HL-60/S4 treated with phorbol 12-myristate 13-acetate at 8.2 ng/mL for 4 days and 3 days (cell line): Measurements from ENCODE around the gene CAMP.
"Not testable (repeated sequence)": the region's sequence is repeated elsewhere in the genome, so short reads cannot be mapped to it uniquely, and the experiment has no call there.

ENCODE experiments used
- in situ Hi-C: fragments of 300-500 bp; cut with MboI; formaldehyde crosslinking; loops from 2 replicates; pipeline ENCODE4 v1.15.0; 2022; ENCODE audit warnings: low sequenced_read_pairs

CAMP gene

DNA sequence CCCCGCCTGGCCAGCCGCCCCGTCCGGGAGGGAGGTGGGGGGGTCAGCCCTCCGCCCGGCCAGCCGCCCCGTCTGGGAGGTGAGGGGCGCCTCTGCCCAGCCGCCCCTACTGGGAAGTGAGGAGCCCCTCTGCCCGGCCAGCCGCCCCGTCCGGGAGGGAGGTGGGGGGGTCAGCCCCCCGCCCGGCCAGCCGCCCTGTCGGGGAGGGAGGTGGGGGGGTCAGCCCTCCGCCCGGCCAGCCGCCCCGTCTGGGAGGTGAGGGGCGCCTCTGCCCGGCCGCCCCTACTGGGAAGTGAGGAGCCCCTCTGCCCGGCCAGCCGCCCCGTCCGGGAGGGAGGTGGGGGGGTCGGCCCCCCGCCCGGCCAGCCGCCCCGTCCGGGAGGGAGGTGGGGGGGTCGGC is 11.5 kb upstream of the CAMP start:
- in situ Hi-C loops, result not testable (repeated sequence)

GRCh38 chr3:48214225-48214624 is 9.1 kb upstream of the CAMP start:
- in situ Hi-C loops, result no loop called here

DNA sequence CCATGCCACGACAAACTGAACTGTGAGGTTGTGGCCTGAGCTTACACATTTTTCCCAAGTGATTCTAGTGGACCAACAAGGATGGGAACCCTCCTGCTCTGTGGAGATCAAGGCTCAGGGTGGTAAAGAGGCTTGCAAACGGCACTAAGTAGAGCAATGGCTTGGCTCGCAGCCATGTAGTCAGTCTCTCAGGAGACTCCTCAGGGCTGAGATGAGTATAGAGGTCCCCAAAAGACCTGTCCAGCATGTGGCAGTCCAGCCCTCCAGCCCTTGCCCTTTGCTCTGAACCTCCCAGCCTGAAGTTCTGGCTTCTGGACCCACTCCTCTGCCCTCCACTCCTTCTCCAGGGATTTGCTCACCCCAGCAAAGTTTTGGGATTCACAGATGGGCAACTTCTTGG is 8.3 kb upstream of the CAMP start:
- in situ Hi-C loops, result no loop called here

DNA sequence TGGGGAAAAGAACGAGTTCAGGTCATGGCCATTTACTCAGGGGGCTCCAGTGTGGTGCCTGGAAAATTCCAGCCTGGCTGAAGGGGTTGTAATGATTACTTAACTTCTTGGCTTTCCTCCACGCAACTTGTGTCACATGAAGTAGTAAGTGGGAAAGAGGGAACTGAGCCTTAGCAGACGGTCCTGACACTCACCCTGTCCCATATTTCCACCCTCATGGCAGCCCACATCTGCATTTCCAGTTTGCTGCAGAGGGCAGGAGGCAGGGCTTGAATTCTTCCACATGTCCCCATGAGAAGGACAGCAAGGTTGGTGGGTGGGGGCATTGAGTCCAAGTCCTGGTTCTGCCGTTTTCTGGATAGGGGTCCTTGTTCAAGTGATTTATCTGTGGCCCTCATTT is 7.8 kb upstream of the CAMP start:
- in situ Hi-C loops, result no loop called here

DNA sequence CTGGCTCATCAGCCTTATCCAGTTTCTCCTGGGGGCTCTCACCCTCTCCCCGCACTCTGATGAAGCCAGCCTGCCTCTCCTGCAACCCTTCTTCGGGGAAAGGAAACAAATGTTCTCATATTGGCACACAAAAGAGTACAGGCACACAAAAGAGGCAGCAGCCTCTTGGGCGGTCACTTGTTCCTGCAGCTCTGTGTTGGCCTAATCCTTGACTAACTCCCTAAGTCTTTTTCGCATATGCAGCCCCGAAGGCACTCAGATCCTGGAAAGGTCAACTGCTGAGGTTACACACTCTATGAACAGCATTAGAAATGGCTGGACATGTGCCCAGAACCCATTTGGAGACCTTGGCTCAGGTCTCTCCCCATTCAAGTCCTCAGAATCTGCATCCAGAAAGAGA is 7.4 kb upstream of the CAMP start:
- in situ Hi-C loops, result no loop called here

GRCh38 chr3:48217449-48217848 is 5.8 kb upstream of the CAMP start:
- in situ Hi-C loops, result no loop called here

DNA sequence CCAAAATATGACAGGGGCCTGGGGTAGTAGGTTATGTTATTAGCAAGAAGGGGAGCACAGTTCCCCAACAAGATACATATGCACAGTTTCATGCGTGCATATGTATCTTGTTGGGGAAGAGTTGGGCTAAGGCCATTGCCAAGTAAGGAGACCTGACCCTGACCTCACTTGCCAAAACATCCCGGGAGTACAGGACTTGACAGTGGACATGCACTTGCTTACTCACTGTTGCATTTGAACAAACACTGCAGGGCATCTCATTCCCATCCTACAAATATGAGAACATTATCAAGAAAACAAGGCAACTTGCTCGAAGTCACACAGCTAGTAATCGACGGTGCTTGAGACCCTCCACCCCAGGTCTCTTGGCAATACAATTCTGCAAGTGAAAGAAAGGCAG is 4.8 kb upstream of the CAMP start:
- in situ Hi-C loops, result no loop called here

DNA sequence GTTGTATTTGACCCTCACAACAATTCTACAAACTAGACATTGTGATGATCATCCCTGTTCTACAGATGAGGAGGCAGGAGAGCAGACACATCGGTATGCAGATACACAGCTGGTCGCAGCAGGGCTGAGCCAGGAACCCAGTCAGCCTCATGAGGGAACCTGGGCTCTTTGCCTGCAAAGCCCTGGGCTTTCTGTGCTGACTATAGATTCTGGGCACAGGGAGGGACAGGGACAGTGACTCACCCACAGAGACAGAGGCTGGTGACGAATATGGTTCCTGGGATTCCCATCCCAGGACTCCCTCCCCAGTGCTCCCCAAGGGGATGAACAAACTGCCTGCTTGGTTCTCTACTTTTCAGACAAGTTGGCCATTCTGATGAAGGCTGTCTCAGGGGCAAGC is 3.8 kb upstream of the CAMP start:
- in situ Hi-C loops, result no loop called here

DNA sequence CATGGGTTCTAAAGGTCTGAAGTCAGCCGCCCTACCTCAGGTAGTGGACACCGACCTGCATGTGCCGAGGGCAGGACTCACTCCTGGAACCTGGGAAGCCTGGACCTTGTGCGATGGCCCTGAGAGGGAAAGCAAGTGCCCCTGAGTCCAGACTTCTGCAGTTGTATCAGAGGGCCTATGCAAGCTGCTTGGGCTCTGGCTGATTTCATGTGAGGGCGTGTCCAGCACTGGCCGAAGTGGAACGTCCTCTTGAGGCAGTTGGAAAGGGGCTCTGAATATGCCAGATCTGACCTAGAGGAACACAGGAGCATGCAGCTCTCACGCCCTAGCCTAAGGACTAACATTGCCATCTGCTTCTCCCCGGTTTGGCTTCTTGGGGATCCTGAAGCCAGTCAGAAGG is 2.5 kb upstream of the CAMP start:
- in situ Hi-C loops, result no loop called here

- in situ Hi-C loops, result no loop called here
Measured at GRCh38 chr3:48225587-48225986, 2.3 kb downstream of the CAMP start.

- in situ Hi-C loops, result no loop called here
Measured at GRCh38 chr3:48226939-48227338, 3.6 kb downstream of the CAMP start.

DNA sequence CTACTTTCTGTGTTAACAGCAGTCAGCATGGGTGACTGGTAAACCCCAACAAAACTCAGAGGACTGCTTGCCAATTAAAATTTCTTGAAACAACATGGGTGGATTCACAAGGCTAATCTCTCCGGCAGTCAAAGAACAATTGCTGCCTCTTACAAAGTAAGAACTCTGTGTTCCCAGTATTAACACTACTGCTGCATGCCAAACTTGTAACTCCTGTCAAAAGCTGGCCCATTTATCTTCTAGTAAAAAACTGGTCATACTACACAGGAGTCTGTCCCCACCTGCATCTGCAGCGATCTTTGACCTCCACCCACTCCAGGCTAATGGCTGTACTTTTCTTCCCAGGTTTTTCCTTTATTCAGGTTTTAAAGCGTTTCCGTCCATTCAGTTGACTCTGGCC is 8.9 kb downstream of the CAMP start:
- in situ Hi-C loops, result no loop called here

DNA sequence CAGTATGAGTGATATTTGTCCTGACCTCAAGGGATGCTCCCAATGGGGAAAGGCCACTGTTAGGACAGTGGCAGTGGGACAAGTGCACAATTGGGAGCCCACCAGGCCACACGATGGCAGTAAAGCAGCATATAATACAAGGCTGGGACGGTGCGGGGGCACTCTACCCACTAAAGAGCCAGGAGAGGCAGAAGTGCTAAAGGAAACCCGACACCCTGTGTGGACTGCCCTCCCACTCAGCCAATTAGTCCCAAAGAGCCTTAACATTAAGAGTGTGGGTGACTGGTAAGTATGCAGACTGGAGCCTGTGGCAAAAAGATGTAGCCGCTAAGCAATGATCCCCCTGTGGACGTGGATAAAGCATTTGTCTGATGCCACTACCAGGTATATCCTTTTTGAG is 9.4 kb downstream of the CAMP start:
- in situ Hi-C loops, result no loop called here

- in situ Hi-C loops, result no loop called here
Measured at GRCh38 chr3:48233542-48233941, 10.2 kb downstream of the CAMP start.

DNA sequence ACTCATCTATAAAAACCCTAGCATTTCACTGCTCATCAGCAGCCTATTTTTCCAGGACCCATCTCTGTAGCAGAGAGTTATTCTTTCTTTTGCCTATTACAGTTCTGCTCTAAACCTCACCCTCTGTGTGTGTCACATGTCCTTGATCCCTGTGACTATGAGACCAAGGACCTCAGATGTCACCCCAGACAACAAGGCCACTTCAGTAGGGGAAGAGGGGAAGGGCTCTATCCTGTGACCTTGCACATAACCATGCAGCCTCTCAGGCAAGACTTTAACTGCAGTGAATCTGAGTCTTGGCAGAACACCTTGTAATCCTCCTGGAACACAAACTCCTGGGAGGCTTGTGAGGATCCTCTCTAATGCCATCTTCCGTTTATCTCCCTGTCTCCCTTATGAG is 13.2 kb downstream of the CAMP start:
- in situ Hi-C loops, result no loop called here

DNA sequence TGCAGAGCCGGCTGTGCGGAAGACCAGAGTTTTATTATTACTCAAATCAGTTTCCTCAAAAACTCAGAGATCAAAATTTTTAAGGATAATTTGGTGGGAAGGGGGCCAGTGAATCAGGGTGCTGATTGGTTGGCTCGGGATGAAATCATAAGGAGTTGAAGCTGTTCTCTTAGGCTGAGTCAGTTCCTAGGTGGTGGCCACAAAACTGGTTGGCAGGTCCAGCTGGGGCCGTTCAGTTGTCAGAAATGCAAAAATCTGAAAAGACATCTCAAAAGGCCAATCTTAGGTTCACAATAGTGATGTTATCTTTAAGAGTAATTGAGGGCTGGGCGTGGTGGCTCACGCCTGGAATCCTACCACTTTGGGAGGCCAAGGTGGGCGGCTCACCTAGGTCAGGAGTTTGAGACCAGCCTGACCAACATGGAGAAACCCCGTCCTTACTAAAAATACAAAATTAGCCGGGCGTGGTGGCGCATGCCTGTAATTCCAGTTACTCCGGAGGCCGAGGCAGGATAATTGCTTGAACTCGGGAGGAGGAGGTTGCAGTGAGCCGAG is 15.3 kb downstream of the CAMP start:
- in situ Hi-C loops, result no loop called here

DNA sequence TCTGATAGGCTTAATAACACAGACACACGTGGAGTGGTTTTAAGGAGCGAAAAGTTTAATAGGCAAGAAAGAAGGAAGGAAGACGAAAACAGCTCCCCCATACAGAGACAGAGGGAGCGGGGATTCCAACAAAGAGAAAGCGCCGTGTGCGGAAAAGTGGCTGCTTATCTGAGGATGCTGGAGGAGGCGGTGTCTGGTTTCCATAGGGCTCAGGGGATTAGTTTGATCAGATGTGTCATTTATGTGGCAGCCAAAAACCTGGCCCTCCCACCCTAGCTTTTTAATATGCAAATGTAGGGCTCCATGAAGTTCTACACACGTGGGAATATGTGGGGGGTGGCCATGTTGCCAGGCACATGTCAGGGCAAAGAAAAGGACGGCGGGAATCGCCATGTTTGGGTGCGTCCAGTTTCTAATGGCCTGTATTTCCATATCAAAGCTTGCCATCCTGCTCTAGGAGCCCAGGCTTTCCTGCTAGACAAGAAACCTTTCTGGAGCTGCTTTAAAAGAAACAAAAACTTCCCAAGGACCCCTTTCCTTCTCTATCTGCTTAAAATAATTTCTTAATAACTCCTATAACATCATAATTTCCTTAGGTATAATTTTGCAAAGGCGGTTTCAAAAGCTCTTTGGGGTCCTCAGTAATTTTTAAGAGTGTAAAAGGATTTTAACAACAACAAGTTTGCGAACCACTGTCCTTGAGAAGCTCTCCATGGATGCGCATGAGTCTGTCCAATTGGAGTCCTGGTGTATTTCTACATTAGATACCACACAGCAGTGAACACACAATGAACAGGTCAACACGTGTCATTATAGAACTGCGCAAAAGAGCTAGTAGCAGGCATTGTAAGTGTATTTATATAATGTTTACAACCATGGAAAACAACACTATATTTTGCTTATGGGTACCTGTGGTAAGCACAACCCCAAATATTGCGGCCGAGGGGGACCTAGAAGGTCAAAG is 17.0 kb downstream of the CAMP start:
- in situ Hi-C loops, result no loop called here

- in situ Hi-C loops, result no loop called here
Measured at GRCh38 chr3:48241796-48242455, 18.6 kb downstream of the CAMP start.

- in situ Hi-C loops, result no loop called here
Measured at GRCh38 chr3:48243886-48244285, 20.6 kb downstream of the CAMP start.

- in situ Hi-C loops, result no loop called here
Measured at GRCh38 chr3:48244461-48244860, 21.2 kb downstream of the CAMP start.

DNA sequence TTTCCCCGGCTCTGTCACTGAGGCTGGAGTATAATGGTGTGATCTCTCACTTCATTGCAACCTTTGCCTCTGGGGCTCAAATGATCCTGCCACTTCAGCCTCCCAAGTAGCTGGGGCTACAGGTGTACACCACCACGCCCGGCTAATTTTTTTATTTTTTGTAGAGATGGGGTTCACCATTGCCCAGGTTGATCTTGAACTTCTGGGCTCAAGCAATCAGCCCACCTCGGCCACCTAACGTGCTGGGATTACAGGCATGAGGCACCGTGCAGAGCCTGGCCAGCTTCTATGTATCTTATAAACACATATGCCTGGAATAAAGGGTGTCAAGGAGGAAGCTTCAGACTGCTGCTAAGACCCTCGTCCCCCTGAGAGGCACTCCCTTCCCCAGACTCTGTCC is 21.8 kb downstream of the CAMP start:
- in situ Hi-C loops, result no loop called here

DNA sequence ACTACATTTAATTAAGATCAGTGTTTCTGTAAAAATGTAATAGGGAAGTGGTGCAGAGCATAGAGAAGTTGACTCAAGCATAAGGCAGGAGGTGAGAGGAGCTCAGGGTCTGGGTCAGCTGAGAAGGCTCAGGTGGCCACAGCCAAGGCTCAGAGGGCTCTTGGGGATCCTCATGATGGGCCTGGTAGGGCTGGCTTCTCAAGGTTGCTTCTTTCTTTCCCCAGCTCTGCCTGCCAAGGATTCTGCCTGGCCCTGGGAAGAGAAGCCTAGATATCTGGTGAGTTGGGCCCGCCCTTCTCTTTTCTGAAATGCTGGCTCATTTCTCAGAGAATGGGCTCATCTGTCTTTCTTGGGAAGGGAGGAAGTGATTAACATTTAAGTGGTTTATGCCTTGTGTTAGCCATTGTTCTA is 24.1 kb downstream of the CAMP start:
- in situ Hi-C loops, result no loop called here
